PC-9 (cell line): ENCODE results near the gene NFASC. TPM values are rescaled to one million over a fixed set of nuclear protein-coding genes. Genes with fewer than 3 reads are reported as not detected.

ENCODE experiments used
- BruUV-seq: library from RNA; stranded (reverse); fragments of 400-500 nt; replicated peaks from 2 replicates; lab custom pipeline; 2021; lab: Mats Ljungman, UMichigan
- CTCF ChIA-PET: fragments of 300-600 bp; sonication (Branson Sonifier 250); formaldehyde crosslinking; loops from one replicate; lab custom pipeline; 2022; ENCODE audit warnings: antibody characterized with exemption; lab: Charles Lee
- POLR2A ChIA-PET: fragments of 300-600 bp; sonication (Branson Sonifier 250); formaldehyde crosslinking; loops from one replicate; lab custom pipeline; 2022; ENCODE audit warnings: antibody characterized with exemption; ENCODE audit not compliant: unreplicated experiment; lab: Charles Lee
- DNase-seq, 2 experiments: peaks; one replicate each; pipeline versions ENCODE4 v3.0.0 to v3.0.0-alpha.2; 2015 to 2022; ENCODE audit warnings: mixed read lengths in 1 of 2
- H2AFZ ChIP-seq: fragments of 200-600 bp; sonication (generic); 2 replicates; pipeline ENCODE4 v1.8.1; 2017; ENCODE audit warnings: antibody characterized with exemption
- H3F3A ChIP-seq: fragments of 200-600 bp; sonication (generic); 2 replicates; pipeline ENCODE4 v1.8.1; 2017; ENCODE audit warnings: antibody characterized with exemption, mild to moderate bottlenecking, low read depth; ENCODE audit not compliant: insufficient read depth
- H3K27ac ChIP-seq: fragments of 200-600 bp; sonication (generic); 2 replicates; pipeline ENCODE4 v1.6.1; 2016; ENCODE audit warnings: mixed run types
- H3K27me3 ChIP-seq: fragments of 200-600 bp; sonication (generic); 2 replicates; pipeline ENCODE4 v1.6.1; 2016; ENCODE audit warnings: low read depth, mixed run types; ENCODE audit not compliant: insufficient read depth
- H3K36me3 ChIP-seq: fragments of 200-600 bp; sonication (generic); 2 replicates; pipeline ENCODE4 v1.6.1; 2016; ENCODE audit warnings: low read depth, mixed run types
- H3K4me1 ChIP-seq: fragments of 200-600 bp; sonication (generic); replicated peaks from 2 replicates; pipeline ENCODE4 v1.6.1; 2016; ENCODE audit warnings: mixed run types; ENCODE audit not compliant: insufficient read depth
- H3K4me2 ChIP-seq: fragments of 200-600 bp; sonication (generic); 2 replicates; pipeline ENCODE4 v1.6.1; 2017; ENCODE audit warnings: mixed run types
- H3K4me3 ChIP-seq: fragments of 200-600 bp; sonication (generic); 2 replicates; pipeline ENCODE4 v1.6.1; 2016; ENCODE audit warnings: mixed run types
- H3K79me2 ChIP-seq: fragments of 200-600 bp; sonication (generic); 2 replicates; pipeline ENCODE4 v1.6.1; 2017; ENCODE audit warnings: low read depth, mixed run types
- H3K9me2 ChIP-seq: fragments of 200-600 bp; sonication (generic); 2 replicates; pipeline ENCODE4 v1.8.1; 2017; ENCODE audit warnings: mild to moderate bottlenecking; ENCODE audit not compliant: insufficient read depth
- H3K9me3 ChIP-seq: fragments of 200-600 bp; sonication (generic); 2 replicates; pipeline ENCODE4 v1.8.1; 2016; ENCODE audit warnings: low read depth; ENCODE audit not compliant: insufficient read depth
- H4K20me1 ChIP-seq: fragments of 200-600 bp; sonication (generic); 2 replicates; pipeline ENCODE4 v1.8.1; 2017; ENCODE audit not compliant: insufficient read depth
- EZH2 ChIP-seq: fragments of 200-600 bp; sonication (generic); IDR thresholded peaks from 2 replicates; pipeline ENCODE4 v1.8.0; 2017; ENCODE audit warnings: antibody characterized with exemption, low read depth
- intact Hi-C: fragments of 100-400 bp; cut with micrococcal nuclease; formaldehyde crosslinking; loops from one replicate; pipeline ENCODE4 v1.10.0; 2022; ENCODE audit not compliant: unreplicated experiment
- total RNA-seq: library from RNA; stranded (reverse); gene quantifications from 2 replicates; pipeline ENCODE4 v1.2.3, GENCODE V29; 2021
- TF ChIP-seq, protein P1 (sequence below): fragments of 200-600 bp; sonication (generic); conservative IDR thresholded peaks from 2 replicates; pipeline ENCODE4 v1.6.1; 2017; ENCODE audit warnings: mixed run types, antibody characterized with exemption, mild to moderate bottlenecking, moderate library complexity

Gene NFASC
- total RNA-seq, 1 experiment from 2014 or later = not detected

DNA sequence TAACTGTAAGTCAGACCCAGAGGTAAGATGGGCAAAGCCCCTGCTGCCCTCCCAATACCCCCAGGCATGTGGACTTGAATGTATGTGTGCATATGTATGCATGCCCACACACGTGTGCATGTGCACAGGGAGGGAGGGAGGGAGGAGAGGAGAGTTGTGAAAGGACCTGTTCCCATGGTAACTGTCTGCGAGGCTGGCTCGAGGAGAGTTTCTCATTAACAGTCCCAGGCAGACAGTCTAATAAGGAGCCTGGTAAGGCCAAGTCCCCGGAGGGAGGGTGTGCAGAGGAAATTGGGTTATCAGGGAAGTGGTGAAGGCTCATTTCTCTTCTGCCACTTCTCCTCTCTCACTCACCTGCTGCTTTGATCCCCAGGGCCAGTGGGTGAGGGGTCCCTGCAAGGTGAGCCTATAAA is 74.9 kb downstream of the NFASC start:
- CTCF ChIA-PET = no interaction called here
- BruUV-seq = no TSS peak
- intact Hi-C loops = no loop called here

DNA sequence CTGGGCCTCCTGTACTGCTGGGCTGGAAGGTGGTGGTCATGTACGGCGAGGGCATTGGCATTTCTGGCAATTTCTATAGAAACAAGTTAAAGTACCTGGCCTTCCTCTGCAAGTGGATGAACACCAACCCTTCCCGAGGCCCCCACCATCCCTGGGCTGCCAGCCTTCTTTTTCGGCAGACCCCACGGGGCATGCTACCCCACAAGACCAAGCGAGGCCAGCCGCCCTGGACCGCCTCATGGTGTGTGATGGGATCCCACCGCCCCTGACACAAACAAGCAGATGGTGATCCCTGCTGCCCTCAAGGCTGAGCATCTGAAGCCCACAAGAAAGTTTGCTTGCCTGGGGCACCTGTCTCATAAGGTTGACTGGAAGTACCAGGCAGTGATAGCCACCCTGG is 76.0 kb downstream of the NFASC start:
- Histone ChIP-seq H3K9me2 (no peaks in the 10 kb centered on the region), H3F3A (no peaks in the 10 kb centered on the region), H3K9me3 (no peaks in the 10 kb centered on the region), H3K4me1 (no peaks in the 10 kb centered on the region), H4K20me1 (no peaks in the 10 kb centered on the region), H3K27ac (no peak overlapping the region), H3K27me3 (peaks cover 88% of the 10 kb centered on the region), H3K79me2 (no peaks in the 10 kb centered on the region), H3K4me2 (no peak overlapping the region), H3K4me3 (no peak overlapping the region), H3K36me3 (no peaks in the 10 kb centered on the region), H2AFZ (no peak overlapping the region)
- CTCF ChIA-PET = no interaction called here
- BruUV-seq = no TSS peak
- POLR2A ChIA-PET = no interaction called here
- no peak for DNase-seq
- intact Hi-C loops = no loop called here
- TF ChIP-seq, protein P1, sequence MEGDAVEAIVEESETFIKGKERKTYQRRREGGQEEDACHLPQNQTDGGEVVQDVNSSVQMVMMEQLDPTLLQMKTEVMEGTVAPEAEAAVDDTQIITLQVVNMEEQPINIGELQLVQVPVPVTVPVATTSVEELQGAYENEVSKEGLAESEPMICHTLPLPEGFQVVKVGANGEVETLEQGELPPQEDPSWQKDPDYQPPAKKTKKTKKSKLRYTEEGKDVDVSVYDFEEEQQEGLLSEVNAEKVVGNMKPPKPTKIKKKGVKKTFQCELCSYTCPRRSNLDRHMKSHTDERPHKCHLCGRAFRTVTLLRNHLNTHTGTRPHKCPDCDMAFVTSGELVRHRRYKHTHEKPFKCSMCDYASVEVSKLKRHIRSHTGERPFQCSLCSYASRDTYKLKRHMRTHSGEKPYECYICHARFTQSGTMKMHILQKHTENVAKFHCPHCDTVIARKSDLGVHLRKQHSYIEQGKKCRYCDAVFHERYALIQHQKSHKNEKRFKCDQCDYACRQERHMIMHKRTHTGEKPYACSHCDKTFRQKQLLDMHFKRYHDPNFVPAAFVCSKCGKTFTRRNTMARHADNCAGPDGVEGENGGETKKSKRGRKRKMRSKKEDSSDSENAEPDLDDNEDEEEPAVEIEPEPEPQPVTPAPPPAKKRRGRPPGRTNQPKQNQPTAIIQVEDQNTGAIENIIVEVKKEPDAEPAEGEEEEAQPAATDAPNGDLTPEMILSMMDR = no peak
- no peak for TF ChIP-seq EZH2

More for the DNA sequence above, 74.9 kb downstream of the NFASC start:
- Histone ChIP-seq H3K27me3 (peaks cover 94% of the 10 kb centered on the region), H3K4me1 (no peaks in the 10 kb centered on the region), H4K20me1 (no peaks in the 10 kb centered on the region), H3F3A (no peaks in the 10 kb centered on the region), H3K4me2 (no peak overlapping the region), H3K36me3 (no peaks in the 10 kb centered on the region), H3K9me3 (no peaks in the 10 kb centered on the region), H2AFZ (no peak overlapping the region), H3K9me2 (no peaks in the 10 kb centered on the region), H3K79me2 (no peaks in the 10 kb centered on the region), H3K27ac (no peak overlapping the region), H3K4me3 (no peak overlapping the region)
- no peak for DNase-seq
- TF ChIP-seq, protein P1 = no peak
- TF ChIP-seq EZH2 = no peak
- POLR2A ChIA-PET = no interaction called here

DNA sequence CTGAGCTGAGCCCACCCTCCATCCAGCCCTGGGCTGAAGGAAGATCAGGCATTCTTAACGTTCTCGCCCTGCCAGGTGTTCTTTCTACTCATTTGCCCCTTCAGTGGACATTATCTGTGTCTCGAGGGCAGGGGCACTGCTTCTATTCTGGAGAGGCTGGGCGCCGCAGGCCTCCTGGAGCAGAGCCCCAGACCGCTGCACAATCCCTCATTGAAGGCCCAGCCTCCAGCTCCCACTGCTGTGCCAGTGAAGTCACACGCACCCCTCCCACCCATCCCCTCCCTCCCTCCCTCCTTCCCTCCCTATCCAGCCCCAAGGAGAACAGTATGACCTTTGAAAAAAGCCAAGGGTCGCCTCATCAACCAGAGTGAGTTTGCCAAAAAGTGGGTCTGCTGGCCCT is 76.7 kb downstream of the NFASC start:
- H3K9me3 ChIP-seq = no peaks in the 10 kb centered on the region
- POLR2A ChIA-PET = no interaction called here
- no peaks in the 10 kb centered on the region for H3F3A ChIP-seq
- no peak overlapping the region for H3K4me2 ChIP-seq
- H3K9me2 ChIP-seq = no peaks in the 10 kb centered on the region
- BruUV-seq = no TSS peak
- H3K36me3 ChIP-seq = no peaks in the 10 kb centered on the region
- H3K79me2 ChIP-seq = no peaks in the 10 kb centered on the region
- TF ChIP-seq, protein P1 = no peak
- CTCF ChIA-PET = no interaction called here
- H3K27ac ChIP-seq = no peak overlapping the region
- no peaks in the 10 kb centered on the region for H4K20me1 ChIP-seq
- no peak overlapping the region for H2AFZ ChIP-seq
- no peaks in the 10 kb centered on the region for H3K4me1 ChIP-seq
- H3K27me3 ChIP-seq = peaks cover 90% of the 10 kb centered on the region
- H3K4me3 ChIP-seq = no peak overlapping the region
- no peak for DNase-seq
- intact Hi-C loops = no loop called here
